ENCODE data around the gene RPA3. TPM values are rescaled to one million over a fixed set of nuclear protein-coding genes. Genes with fewer than 3 reads are reported as not detected.

Gene RPA3
- total and polyA plus RNA-seq, 2 of the 13 experiments (the other 11 are each of a cell fraction or from before 2014, with no cell fraction given), result 38.3 to 154 TPM

DNA sequence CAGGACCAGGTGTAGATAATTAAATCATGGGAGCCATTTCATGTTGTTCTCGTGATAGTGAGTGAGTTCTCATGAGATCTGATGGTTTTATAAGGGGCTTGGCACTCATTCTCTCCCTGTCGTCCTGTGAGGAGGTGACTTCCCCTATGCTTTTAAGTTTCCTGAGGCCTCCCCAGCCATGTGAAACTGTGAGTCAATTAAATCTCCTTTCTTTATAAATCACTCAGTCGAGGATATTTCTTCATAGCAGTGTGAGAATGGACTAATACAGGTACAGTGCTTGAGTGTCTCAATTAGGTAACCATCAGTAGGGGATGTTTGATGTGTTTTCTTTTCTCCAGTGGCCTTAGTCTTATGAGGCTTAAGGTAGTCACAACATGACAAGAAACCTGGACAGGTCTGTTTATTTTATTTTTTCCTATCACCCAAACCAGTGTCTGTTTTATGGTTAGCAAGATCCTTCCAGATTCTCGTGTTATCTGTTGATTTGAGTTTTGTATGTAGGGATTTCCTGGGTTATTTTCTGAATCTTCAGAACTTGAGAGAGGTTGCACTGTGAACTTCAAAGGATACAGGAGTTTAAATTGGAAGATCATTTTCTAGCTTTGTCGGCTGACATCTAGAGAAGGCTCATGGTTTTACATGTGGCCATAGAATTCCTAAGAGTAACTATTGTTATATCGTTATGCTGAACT lies 45.7 kb downstream of the RPA3 start:
- no peak for DNase-seq (ENCODE audit: low spot score)
- POLR2A ChIA-PET, result no interaction called here
- Histone ChIP-seq H3K36me3 (replicated peaks in 1 of 2; ENCODE audit: control insufficient read depth in 1 of 2, insufficient read depth in 2 of 2, low read length in 2 of 2) (peaks cover 2 to 9% of the 10 kb centered on the region in 2 experiments; a peak in 4 of 5 replicates), H3K79me2 (ENCODE audit: insufficient read depth, low read length) (peaks cover 4% of the 10 kb centered on the region), H3K4me1 (ENCODE audit: insufficient read depth, low read length) (no peaks in the 10 kb centered on the region), H2AFZ (ENCODE audit: low read length) (no peak overlapping the region), H3K27ac (ENCODE audit: extremely low read length, insufficient read depth, low read length) (no peak overlapping the region), H3K9ac (ENCODE audit: insufficient read depth, low read depth, low read length) (no peak overlapping the region), H3K9me3 (ENCODE audit: low read length) (no peaks in the 10 kb centered on the region), H3K4me3 (replicated peaks in 1 of 3; ENCODE audit: insufficient read depth in 1 of 3, low read depth in 2 of 3, low read length in 3 of 3) (no peak overlapping the region), H4K20me1 (ENCODE audit: insufficient read depth, low read length) (no peaks in the 10 kb centered on the region), H3K4me2 (ENCODE audit: low read depth, low read length) (no peak overlapping the region), H3K27me3 (ENCODE audit: control insufficient read depth in 1 of 2, insufficient read depth in 2 of 2, low read length in 2 of 2) (no peaks in the 10 kb centered on the region)
- TF ChIP-seq SP2 (CRISPR knock-in tag; IDR thresholded peaks at IDR 0.05) (no peak), ONECUT2 (CRISPR knock-in tag; IDR thresholded peaks at IDR 0.05) (no peak), SMC3 (IDR thresholded peaks at IDR 0.05; ENCODE audit: low read length) (no peak), ZNF225 (CRISPR knock-in tag; IDR thresholded peaks at IDR 0.05) (no peak), CEBPB (IDR thresholded peaks at IDR 0.05; ENCODE audit: borderline replicate concordance, low read depth, low read length) (no peak), MED8 (CRISPR knock-in tag; IDR thresholded peaks at IDR 0.05; ENCODE audit: insufficient replicate concordance) (no peak)
- TF ChIP-seq, protein P1, sequence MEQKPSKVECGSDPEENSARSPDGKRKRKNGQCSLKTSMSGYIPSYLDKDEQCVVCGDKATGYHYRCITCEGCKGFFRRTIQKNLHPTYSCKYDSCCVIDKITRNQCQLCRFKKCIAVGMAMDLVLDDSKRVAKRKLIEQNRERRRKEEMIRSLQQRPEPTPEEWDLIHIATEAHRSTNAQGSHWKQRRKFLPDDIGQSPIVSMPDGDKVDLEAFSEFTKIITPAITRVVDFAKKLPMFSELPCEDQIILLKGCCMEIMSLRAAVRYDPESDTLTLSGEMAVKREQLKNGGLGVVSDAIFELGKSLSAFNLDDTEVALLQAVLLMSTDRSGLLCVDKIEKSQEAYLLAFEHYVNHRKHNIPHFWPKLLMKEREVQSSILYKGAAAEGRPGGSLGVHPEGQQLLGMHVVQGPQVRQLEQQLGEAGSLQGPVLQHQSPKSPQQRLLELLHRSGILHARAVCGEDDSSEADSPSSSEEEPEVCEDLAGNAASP (CRISPR knock-in tag; IDR thresholded peaks at IDR 0.05; ENCODE audit: borderline replicate concordance), result no peak
- TF ChIP-seq, protein P2, sequence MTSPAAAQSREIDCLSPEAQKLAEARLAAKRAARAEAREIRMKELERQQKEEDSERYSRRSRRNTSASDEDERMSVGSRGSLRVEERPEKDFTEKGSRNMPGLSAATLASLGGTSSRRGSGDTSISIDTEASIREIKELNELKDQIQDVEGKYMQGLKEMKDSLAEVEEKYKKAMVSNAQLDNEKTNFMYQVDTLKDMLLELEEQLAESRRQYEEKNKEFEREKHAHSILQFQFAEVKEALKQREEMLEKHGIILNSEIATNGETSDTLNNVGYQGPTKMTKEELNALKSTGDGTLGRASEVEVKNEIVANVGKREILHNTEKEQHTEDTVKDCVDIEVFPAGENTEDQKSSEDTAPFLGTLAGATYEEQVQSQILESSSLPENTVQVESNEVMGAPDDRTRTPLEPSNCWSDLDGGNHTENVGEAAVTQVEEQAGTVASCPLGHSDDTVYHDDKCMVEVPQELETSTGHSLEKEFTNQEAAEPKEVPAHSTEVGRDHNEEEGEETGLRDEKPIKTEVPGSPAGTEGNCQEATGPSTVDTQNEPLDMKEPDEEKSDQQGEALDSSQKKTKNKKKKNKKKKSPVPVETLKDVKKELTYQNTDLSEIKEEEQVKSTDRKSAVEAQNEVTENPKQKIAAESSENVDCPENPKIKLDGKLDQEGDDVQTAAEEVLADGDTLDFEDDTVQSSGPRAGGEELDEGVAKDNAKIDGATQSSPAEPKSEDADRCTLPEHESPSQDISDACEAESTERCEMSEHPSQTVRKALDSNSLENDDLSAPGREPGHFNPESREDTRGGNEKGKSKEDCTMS (CRISPR knock-in tag; conservative IDR thresholded peaks at IDR 0.05), result no peak
- no peak for ATAC-seq
- no TSS peak for BruUV-seq (replicated peaks)
- 92% methylated on average over 6 of the region's 6 CpGs for WGBS (ENCODE audit: low lambda C conversion rate)
- no peak for FAIRE-seq
- in situ Hi-C loops (cut with HindIII; ENCODE audit: extremely low pct_ligation_motif_present, low pct_unique_long_range_greater_than_20kb), result loop anchor here (25.0 kb wide), 1 partner anchor 540 kb away; no protein-coding TSS in a partner anchor
- CTCF ChIA-PET (ENCODE audit: low intra/inter-chr PET ratio, low total read pairs), result no interaction called here
- intact Hi-C loops (cut with micrococcal nuclease; ENCODE audit: unreplicated experiment), result loop anchor here (10.0 kb wide), 1 partner anchor 242 kb away; no protein-coding TSS in a partner anchor

Measured in HepG2 (cell line).